Skeletal muscle tissue (tissue), 4 donors: ENCODE data around the gene DOCK8. TPM values are rescaled to one million over a fixed set of nuclear protein-coding genes. Genes with fewer than 3 reads are reported as not detected.

Source experiments
- H3K27ac ChIP-seq: one replicate; pipeline ENCODE4 v1.7.0; 2013; ENCODE audit warnings: mild to moderate bottlenecking, low read depth, low read length, inconsistent platforms
- H3K27me3 ChIP-seq, 3 donors: one replicate each; pipeline ENCODE4 v1.7.0; 2013; ENCODE audit warnings: low read length in 3 of 3; ENCODE audit not compliant: control insufficient read depth in 3 of 3, insufficient read depth in 3 of 3
- H3K36me3 ChIP-seq, 3 donors: one replicate each; pipeline ENCODE4 v1.7.0; 2013; ENCODE audit warnings: low read length in 3 of 3; ENCODE audit not compliant: control insufficient read depth in 3 of 3, insufficient read depth in 3 of 3
- H3K4me1 ChIP-seq, 3 donors: one replicate each; pipeline ENCODE4 v1.7.0; 2013; ENCODE audit warnings: low read length in 3 of 3, mild to moderate bottlenecking in 3 of 3; ENCODE audit not compliant: control insufficient read depth in 3 of 3, insufficient read depth in 3 of 3
- H3K4me3 ChIP-seq, 3 donors: one replicate each; pipeline ENCODE4 v1.7.0; 2013; ENCODE audit warnings: low read length in 3 of 3
- H3K9ac ChIP-seq, 3 donors: one replicate each; pipeline ENCODE4 v1.7.0; 2013; ENCODE audit warnings: low read length in 3 of 3, mild to moderate bottlenecking in 3 of 3, moderate library complexity in 2 of 3, low read depth in 1 of 3
- H3K9me3 ChIP-seq, 3 donors: one replicate each; pipeline ENCODE4 v1.7.0; 2013; ENCODE audit warnings: low read length in 3 of 3; ENCODE audit not compliant: control insufficient read depth in 3 of 3
- total RNA-seq: library from RNA; depleted of rRNA; stranded (reverse); fragments of >200 nt; gene quantifications from one replicate; pipeline ENCODE4 v1.2.3, GENCODE V29; 2014
- donor health status: Osteomylitis.

DOCK8 gene
- total RNA-seq, 1 donor from 2014 or later: 13.0 TPM

DNA sequence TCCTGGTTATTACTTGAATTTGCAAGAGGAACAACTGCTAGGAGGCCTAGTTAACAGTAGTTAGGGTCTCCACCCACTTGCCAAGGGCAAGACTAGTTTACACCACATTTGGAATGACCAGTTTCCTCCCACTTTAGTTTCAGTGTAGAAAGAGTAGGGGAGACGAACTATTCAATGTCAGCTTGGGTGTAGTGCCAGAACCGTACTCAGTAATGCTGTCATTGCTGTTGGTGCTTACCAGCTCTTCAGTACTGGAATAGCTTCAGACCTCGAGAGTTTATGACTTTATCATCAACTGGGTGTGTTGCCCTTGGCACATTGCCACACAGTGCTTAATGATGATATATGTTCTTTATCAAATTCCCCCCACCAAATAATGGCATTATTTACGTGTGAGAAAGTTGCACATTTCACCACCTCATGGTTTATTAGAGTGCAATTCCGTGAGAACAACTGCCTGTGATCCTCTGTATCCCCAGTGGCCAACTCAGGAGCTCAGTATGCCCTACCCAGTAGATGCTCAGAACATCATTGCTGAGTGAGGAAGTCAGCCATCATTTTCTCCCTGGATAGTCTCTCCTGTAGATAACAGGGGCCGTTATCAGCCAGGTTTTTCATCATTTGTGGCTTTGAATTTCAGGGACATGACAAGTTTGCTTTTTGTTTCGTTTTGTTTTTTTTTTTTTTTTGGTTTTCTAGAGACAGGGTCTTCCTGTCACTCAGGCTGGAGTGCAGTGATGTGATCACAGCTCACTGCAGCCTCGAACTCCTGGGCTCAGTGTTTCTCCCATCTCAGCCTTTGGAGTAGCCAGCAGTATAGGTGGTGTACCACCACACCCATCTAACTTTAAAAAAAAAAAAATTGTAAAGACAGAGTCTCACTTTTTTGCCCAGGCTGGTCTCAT lies 67.3 kb downstream of the DOCK8 start:
- Histone ChIP-seq H3K9me3 (no peaks in the 10 kb centered on the region), H3K4me3 (no peak overlapping the region), H3K36me3 (no peaks in the 10 kb centered on the region), H3K9ac (no peak overlapping the region), H3K27ac (no peak overlapping the region), H3K4me1 (no peaks in the 10 kb centered on the region), H3K27me3 (no peaks in the 10 kb centered on the region)

DNA sequence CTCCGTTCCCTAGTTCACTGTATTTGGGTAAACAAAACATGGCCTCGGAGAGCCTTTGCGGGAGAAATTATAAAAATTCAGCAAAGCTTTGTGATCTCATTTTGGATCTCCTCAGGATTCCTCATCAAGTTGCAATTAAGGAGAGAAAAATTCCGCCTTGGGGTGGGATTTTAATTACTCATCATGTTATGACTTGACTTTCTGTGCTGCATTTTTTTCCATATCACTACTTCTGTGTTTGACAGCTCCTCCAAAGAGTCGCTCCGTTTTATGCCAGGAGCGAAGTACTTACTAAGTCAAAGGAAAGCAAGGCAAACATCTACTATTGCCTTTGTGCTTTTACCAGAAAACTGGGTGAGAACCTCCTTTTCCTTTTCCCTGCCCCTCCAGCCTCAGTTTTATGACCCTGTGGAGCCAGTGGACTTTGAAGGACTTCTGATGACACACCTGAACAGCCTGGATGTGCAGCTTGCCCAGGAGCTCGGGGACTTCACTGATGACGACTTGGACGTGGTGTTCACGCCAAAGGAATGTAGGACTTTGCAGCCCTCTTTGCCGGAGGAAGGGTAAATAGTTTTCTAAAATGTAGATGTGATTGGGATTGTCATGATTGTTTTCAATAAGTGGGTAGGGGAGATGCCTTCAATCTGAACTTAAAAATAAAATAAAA lies 71.5 kb downstream of the DOCK8 start:
- no peak overlapping the region for H3K27ac ChIP-seq
- H3K4me3 ChIP-seq: no peak overlapping the region
- no peaks in the 10 kb centered on the region for H3K4me1 ChIP-seq
- no peaks in the 10 kb centered on the region for H3K9me3 ChIP-seq
- no peak overlapping the region for H3K9ac ChIP-seq
- H3K27me3 ChIP-seq: no peaks in the 10 kb centered on the region
- no peaks in the 10 kb centered on the region for H3K36me3 ChIP-seq

DNA sequence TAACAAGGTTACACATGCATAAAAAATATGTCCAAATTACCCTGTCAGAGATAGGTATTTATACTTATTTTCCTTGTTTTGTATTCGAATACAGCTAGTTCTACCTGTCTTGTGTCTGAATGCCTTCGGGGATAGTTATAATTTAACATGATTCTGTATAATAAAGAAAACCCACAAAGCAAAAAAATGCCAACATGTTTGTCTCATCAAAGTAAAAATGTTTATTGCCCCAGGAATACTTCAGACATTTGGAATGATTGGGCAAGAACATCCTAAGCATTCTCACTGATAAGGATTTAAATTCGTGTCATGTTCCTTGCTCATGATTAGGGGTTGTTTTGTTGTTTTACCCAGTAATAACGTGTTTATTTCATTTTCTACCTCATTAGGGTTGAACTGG lies 74.5 kb downstream of the DOCK8 start:
- Histone ChIP-seq H3K4me3 (no peak overlapping the region), H3K9ac (no peak overlapping the region), H3K4me1 (no peaks in the 10 kb centered on the region), H3K27me3 (no peaks in the 10 kb centered on the region), H3K36me3 (no peaks in the 10 kb centered on the region), H3K27ac (no peak overlapping the region), H3K9me3 (no peaks in the 10 kb centered on the region)

DNA sequence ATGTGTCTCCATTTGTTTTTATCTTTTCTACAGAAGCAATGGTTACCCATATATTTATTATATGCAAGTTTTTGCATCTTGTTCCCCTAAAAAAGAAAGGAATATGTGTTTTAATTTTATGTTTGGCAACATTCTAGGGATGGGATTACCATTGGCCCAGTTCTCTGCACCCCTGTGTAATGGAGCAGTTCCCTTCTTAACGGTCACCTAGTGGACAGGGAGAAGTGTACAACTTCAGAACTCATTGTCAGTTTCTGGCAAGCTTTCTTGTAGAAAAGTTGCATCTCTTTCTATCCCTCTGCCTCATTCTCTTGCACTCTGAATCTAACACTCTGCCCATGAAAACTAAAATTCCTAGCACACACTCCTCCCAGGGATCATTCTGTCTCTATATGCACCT lies 78.2 kb downstream of the DOCK8 start:
- no peak overlapping the region for H3K27ac ChIP-seq
- no peaks in the 10 kb centered on the region for H3K9me3 ChIP-seq
- H3K4me1 ChIP-seq: no peaks in the 10 kb centered on the region
- H3K27me3 ChIP-seq: no peaks in the 10 kb centered on the region
- no peaks in the 10 kb centered on the region for H3K36me3 ChIP-seq
- H3K4me3 ChIP-seq: no peak overlapping the region
- no peak overlapping the region for H3K9ac ChIP-seq

DNA sequence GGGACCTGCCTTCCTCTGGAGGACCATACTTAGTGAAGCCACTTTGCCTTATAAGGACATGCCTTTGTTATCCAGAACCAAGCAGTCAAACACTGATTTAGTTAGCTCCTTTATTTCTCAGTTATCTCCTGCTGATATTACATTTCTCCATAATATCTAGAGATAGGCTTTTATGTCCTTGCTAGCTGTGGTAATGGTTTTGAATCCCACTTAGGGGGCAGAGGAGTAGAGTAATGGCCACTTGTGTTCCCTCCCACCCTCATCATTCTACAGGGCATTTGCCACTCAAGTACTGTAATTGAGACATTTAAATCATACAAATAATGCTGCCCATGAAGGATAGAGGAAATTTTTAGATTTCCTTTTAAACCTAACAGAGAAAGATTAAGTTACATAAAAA lies 80.9 kb downstream of the DOCK8 start:
- Histone ChIP-seq H3K4me1 (no peaks in the 10 kb centered on the region), H3K9me3 (no peaks in the 10 kb centered on the region), H3K36me3 (no peaks in the 10 kb centered on the region), H3K9ac (no peak overlapping the region), H3K27ac (no peak overlapping the region), H3K4me3 (no peak overlapping the region), H3K27me3 (no peaks in the 10 kb centered on the region)

DNA sequence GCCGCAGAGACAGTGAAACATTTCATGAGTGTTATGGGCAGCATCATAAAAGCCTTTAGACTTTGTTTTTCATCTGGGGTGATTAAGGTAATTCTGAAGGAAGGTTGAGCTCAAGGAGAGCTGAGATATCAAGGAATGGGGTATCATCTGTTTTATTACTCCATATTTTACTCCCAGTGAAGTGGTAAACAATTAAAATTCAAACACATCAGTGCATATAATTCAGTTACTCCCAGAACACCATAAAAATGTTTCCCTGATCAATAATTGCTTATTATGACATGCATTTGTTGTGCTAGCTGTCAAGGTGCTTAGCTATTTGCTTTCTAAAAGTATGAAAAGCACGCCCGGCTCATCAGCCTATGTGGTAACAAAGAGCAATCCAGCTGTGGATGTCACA lies 81.7 kb downstream of the DOCK8 start:
- Histone ChIP-seq H3K27me3 (no peaks in the 10 kb centered on the region), H3K4me1 (no peaks in the 10 kb centered on the region), H3K27ac (no peak overlapping the region), H3K4me3 (no peak overlapping the region), H3K9ac (no peak overlapping the region), H3K36me3 (no peaks in the 10 kb centered on the region), H3K9me3 (no peaks in the 10 kb centered on the region)

DNA sequence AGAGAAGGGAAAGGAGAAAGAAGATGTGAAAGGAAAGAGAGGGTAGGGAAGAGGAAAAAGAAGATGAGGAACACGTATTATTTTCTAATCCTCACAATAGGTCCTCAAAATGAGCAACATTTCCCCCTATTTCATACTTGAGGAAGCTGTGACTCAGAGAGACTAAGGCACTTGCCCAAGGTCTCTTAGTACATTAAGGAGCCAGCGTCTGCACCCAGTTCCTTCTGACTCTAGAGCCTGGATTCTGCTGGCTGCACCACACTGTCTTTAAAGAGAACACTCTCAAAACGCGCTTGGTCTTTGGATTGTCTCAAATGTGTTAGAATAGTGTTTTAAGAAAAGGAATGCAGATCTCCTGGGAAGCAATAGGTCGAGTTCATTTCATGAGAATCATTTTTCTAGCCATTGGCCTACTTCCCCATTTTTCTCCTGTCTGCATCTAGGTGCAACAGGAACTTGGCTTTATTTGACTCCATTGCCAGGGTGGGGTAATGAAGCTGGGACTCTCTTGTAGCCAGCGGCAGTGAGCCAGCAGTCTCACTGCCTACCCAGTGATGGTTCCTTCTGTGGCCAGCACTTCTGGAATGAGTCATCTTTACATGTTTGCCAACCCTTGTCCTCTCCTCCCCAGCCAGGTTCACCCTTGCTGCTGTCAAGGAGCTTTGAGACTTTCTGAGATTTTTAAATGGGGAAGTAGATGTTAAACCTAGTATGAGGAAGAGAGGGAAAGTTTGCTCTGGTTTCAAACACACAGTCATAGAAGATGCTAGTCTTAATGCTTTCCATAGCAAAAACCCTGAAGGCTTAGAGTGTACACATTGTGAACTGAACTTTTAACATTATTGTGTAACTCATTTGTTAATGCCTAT lies 82.7 kb downstream of the DOCK8 start:
- Histone ChIP-seq H3K9me3 (no peaks in the 10 kb centered on the region), H3K27me3 (no peaks in the 10 kb centered on the region), H3K4me3 (no peak overlapping the region), H3K36me3 (no peaks in the 10 kb centered on the region), H3K9ac (no peak overlapping the region), H3K27ac (no peak overlapping the region), H3K4me1 (no peaks in the 10 kb centered on the region)

DNA sequence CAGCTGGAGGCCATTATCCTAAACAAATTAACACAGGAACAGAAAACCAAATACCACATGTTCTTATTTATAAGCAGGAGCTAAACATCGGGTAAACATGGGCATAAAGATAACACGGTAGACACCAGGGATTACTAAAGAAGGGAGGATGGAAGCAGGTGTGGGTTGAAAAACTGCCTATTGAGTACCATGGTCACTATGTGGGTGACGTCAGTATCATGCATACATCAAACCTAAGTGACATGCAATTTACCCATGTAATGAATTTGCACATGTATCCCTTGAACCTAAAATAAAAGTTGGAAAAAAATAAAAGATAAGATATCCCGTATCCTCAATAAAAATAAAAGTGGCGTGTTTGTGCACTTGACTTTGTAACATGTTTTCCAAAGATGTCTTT lies 88.8 kb downstream of the DOCK8 start:
- no peaks in the 10 kb centered on the region for H3K4me1 ChIP-seq
- no peaks in the 10 kb centered on the region for H3K27me3 ChIP-seq
- no peak overlapping the region for H3K4me3 ChIP-seq
- no peaks in the 10 kb centered on the region for H3K9me3 ChIP-seq
- no peak overlapping the region for H3K9ac ChIP-seq
- H3K36me3 ChIP-seq: no peaks in the 10 kb centered on the region
- H3K27ac ChIP-seq: no peak overlapping the region

DNA sequence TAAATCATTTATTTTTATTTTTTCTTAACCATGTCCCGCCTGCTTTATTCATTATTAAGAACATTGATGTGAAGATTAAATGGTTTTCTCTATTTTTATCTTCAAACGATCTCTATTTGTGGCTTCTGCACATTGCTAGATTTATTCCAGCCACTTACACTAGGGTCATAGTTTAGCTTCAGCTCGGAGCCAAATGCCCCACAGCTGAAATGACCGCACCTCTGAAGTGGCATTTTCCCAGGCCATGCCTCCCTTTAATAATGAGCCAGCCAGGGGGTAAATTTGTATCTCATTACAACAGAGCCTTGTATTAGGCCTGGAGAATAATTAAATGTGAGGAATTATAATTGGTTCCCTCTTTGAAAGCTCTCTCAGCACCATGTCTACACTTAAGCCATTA lies 89.4 kb downstream of the DOCK8 start:
- Histone ChIP-seq H3K36me3 (no peaks in the 10 kb centered on the region), H3K9me3 (no peaks in the 10 kb centered on the region), H3K4me3 (no peak overlapping the region), H3K27me3 (no peaks in the 10 kb centered on the region), H3K4me1 (no peaks in the 10 kb centered on the region), H3K27ac (no peak overlapping the region), H3K9ac (no peak overlapping the region)
